Middle frontal gyrus (tissue), 1 donor: ENCODE results near the gene SHC2.
"Not testable (repeated sequence)": the region's sequence is repeated elsewhere in the genome, so short reads cannot be mapped to it uniquely, and the experiment has no call there.

ENCODE experiments used
- DNase-seq: peaks from one replicate; pipeline ENCODE4 v3.0.0-alpha.2; 2015; ENCODE audit warnings: low spot score; ENCODE audit errors: extremely low spot score

Gene SHC2

GRCh38 chr19:427675-428074 is 33.2 kb downstream of the SHC2 start:
- not testable (repeated sequence) for DNase-seq

DNA sequence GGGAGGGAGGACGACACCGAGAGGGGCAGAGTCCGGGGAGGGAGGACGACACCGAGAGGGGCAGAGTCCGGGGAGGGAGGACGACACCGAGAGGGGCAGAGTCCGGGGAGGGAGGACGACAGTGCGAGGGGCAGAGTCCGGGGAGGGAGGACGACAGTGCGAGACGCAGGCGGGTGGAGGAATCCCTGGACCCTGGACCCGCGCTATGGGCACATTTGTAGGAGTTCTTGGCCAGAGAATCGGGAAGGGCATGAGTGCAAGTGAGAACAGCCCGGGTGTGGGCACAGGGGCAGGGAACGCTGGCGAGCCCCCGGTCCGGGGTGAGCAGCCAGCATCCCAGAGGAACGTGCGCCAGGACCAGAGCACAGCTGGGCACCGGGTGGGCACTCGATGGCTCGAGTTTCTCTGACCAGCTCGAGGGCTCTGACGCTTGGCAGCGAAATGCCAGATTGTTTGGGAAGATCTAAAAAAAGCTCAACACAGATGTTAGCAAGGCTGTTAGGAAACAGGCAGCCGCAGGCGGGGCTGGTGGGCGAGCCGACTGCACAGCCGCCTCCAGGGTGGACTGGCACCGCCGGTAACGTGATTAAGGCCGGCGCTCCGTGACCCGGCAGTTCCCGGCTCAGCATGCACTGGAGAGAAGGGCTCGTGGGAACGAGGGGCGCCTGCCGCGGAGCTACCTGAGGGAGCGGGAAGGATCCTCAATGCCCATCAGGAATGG is 33.9 kb downstream of the SHC2 start:
- DNase-seq, result peak; percentile 17

DNA sequence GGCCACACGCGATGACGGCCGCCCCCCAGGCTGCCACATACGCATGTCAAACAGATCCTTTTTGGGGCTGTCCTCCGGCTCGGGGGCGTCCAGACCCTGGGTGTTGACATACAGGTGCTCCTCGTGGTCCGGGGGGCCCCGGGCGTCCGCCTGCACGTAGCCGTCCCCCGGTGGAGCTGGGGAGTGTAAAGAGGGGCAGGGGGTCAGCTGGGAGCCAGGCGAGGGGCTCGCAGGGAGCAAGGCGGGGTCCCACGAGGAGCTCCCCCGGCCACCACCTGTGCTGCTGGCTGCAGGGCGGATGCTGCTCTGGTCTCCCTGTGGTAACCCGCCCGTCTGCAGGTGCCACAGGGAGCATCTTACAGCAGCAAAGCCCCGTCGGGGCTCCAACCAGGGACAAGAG is 35.8 kb downstream of the SHC2 start:
- no peak for DNase-seq

DNA sequence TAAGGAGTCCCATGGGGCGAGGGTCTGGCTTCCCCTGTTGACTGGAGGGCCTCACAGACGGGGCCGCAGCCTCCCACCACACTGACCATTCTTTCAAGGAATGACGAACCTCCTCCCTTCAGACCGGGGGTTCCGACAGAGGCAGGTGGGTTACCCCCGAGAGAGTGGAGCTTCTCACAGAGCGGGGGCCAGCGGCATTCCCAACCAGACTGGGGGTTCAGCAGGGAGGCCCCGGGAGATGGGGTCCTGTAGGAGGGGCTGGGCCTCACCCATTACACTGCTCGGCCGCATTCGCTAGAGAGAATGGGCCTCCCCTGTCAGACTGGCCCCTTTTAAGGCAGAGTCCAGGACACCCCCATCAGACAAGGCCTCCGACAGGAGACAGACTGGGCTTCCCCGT is 36.3 kb downstream of the SHC2 start:
- DNase-seq, result no peak

- no peak for DNase-seq
These were observed 37.0 kb downstream of the SHC2 start for GRCh38 chr19:423691-424466.

- DNase-seq, result not testable (repeated sequence)
These were observed 38.0 kb downstream of the SHC2 start for GRCh38 chr19:422917-423226.

GRCh38 chr19:422213-422916 is 38.5 kb downstream of the SHC2 start:
- DNase-seq, result no peak

- DNase-seq, result no peak
These were observed 40.9 kb downstream of the SHC2 start for GRCh38 chr19:419721-420515.

DNA sequence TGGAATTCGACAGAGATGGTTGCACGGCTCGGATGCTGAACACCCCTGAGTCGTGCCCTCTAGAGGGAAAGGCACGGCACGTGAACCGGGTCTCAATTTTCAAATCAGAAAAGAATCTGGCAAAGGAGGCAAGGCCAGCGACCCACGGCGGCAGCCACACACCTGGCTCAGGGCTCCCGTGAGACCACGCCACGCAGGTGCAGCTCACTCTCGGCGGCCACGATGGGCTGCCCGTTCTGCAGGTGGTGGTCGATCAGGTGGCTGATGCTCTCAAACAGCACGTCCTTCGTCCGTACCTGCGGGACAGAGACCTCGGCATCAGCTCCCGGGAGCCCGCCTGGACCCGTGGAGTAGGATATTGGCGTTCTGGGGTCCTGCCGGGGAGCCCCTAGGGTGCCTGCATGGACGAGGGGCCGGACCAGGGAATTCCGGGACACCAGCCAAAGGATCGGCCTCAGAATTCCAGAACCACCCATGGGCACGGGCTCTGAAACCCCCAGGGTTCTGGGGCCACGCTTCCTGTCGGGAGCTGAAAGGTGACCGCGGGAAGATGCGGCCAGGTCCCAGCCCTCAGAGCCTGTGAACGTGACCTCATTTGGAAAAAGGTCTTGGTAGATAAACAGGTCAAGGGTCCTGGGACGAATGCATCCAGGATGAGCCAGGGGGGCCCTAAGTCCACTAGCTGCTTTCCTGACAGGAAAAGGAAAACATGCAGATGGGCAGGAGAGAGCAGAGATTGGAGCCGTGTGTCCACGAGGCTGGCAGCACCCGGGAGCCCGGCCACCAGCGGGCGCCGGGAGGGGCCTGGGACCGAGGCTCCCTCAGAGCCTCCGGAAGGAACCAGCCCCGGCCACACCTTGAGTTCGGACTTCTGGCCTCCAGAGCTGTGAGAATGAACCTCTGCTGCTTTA is 41.8 kb downstream of the SHC2 start:
- DNase-seq, result no peak

DNA sequence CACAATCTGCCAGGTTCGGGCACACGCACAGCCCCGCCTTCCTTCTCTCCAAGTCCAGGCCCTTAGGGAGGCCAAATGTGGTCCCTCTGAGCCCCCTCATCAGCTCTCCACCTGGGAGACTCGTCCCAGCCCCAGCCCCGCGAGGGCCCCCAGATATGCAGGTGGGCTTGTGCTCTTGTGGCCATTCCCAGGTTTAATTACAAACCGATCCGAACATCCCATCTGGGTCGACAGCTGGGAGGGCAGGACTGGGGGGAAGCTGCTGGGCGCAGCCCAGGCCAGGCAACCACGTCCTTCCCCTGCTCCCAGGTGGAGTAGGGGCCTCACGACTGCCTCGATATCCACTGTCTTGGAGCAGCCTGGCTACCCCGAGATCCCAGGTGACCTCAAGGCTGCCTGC is 44.4 kb downstream of the SHC2 start:
- DNase-seq, result no peak

- DNase-seq, result no peak
These were observed 45.5 kb downstream of the SHC2 start for GRCh38 chr19:415292-415691.

DNA sequence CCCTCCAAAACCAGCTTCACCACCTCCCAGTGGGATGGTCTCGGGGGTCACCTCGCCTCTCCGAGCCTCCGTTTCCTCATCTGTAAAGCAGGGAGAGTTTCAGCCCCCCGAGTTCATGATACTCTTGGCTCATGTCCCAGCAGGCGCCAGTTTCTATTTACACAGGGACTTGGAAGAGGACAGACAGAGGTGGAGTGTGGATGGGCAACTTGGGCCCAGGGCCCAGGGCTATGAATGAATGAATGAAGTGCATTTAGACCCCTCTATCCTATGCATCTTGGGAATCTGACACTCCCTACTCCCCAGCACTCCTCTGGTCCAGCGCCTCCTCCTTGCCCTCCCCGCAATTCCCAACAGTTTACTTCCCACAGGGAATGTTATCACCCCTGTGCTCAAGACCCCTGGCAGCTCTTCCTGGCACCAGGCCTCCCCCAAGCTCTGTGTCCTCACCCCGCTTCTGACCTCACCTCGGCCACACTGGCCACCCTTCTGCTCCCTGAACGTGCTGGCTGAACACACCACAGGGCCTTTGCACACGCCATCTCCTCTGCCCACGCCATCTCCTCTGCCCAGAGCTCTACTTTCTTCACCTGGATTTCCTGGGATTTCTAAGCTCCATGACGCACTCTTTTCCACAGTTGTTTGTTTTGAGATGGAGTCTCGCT is 46.9 kb downstream of the SHC2 start:
- DNase-seq, result no peak

DNA sequence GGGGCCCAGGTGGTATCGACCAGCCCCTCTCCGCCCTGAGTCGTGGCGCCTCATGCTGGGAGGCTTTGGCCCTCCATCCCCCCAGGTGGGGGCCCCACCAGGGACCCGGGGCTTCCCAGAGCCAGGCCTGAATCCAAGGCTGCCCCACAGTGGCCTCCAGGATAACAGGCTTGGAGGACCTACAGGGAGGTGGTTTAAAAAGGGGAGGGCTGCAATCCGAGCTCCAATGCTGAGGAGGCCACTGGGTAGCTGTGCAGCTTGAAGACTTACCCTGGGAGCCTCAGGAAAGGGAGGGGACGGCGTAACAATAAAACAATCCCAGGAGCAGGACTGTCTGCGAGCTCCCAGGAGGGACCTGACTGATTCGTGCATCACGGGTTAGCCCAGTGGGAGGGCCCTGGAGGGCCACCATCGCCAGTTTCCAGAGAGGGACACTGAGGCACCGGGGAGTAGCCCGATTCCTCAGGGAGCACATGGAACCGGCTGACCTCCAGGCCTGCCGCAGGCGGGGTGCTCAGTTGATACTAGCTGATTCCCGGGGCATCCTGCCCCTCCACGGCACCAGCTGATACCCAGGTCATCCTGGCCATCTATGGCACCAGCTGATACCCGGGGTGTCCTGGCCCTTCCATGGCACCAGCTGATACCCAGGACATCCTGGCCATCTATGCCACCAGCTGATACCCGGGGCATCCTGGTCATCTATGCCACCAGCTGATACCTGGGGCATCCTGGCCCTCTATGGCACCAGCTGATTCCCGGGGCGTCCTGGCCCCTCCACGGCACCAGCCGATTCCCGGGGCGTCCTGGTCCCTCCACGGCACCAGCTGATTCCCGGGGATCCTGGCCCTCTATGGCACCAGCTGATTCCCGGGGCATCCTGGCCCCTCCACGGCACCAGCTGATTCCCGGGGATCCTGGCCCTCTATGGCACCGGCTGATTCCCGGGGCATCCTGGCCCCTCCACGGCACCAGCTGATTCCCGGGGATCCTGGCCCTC is 48.2 kb downstream of the SHC2 start:
- DNase-seq, result no peak

- DNase-seq, result no peak
These were observed 49.0 kb downstream of the SHC2 start for GRCh38 chr19:411723-412355.

DNA sequence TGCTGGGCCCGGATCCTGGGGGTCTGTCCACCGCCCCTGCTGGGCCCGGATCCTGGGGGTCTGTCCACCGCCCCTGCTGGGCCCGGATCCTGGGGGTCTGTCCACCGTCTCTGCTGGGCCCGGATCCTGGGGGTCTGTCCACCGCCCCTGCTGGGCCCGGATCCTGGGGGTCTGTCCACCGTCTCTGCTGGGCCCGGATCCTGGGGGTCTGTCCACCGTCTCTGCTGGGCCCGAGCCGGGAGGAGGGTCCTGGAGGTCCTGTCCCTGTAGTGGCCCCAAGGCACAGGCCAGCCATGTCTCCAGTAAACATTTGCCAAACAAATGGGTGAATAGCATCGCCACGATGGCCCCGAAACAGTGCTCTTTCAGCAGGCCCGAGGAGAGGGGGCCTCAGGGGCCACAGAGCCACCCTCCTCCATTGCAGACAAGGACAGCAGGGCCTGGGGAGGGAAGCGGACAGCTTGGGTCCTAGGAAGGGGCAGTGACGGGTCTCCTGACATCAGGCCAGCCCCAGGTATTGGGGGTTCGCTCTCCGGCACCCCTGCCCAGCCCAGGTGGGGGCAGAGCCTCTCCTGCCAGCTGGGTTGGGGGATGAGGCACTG is 49.6 kb downstream of the SHC2 start:
- DNase-seq, result not testable (repeated sequence)

DNA sequence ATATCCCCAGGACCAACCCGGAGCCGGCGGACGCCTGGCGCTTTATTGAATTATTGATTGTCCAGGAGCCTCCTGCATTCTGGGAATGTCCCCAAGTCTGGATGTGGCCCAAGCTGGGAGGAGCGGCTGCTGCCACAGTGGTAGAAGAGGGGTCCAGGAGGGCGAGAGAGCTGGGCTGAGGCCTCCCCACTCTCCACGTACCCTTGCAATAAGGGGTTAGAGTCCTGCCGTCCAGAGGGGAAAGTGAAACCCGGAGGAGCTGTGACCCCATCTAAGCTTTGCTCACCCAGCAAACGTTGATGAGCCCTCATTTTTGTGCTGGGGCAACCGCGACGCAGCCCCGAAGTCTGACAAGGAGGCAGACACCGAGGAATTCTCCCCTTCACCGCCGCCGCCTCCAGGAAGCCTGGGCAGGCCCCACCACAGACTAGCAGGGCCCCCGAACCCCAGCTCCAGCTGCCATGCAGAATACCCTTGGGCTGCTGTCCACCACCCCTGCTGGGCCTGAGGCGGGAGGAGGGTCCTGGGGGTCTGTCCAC is 50.5 kb downstream of the SHC2 start:
- DNase-seq, result no peak

DNA sequence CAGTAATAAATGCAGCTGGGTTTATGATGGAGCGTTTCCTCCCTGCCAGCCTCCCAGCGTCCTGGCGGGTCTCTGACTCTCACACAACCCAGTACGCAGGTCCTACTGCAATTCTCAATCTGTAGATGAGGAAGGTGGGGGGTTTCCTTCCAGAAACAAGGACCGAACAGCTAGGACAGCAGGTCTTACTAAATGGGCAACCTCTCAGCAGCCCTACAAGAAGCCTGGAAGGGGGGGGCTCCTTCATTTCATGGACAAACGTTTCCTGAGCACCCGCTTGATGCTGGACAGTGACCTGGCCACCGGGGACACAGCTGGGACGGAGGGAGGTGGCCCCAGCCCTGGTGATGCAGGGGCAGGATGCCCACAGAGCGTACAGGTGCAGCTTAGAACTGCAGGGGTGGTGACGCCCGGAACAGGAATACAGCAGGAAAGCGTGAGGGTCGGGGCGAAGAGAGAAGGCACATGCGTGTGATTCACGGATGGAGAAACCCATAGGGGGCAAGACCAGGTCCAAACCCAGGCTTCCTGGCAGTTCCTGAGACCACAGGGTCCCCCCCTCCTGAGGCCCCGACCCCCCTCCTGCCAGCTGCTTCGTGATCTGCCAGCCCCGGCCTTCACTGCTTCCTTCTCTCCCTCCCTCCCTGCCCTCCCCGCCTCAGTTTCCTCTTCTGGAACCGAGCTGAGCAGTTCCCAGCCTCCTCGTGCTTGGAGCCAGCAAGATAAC is 51.2 kb downstream of the SHC2 start:
- no peak for DNase-seq
